Endothelial cell of umbilical vein (primary cell): Measurements from ENCODE around the gene CYP2C19. TPM values are rescaled to one million over a fixed set of nuclear protein-coding genes. Genes with fewer than 3 reads are reported as not detected.

Experiments used
- BruUV-seq: library from RNA; stranded (reverse); fragments of 400-500 nt; replicated peaks from 2 replicates; lab custom pipeline; 2021; lab: Mats Ljungman, UMichigan
- CTCF ChIA-PET: fragments of 300-600, 350-600 bp; sonication (Branson Sonifier 250); formaldehyde crosslinking; loops from one replicate; lab custom pipeline; 2021; ENCODE audit warnings: antibody characterized with exemption, inconsistent platforms; lab: Charles Lee
- POLR2A ChIA-PET: fragments of 300-600, 350-600 bp; sonication (Branson Sonifier 250); formaldehyde crosslinking; loops from one replicate; lab custom pipeline; 2021; ENCODE audit warnings: antibody characterized with exemption, inconsistent platforms; lab: Charles Lee
- DNase-seq: peaks from one replicate; pipeline ENCODE4 v3.0.0-alpha.2; 2011; ENCODE audit warnings: low read depth, low spot score
- FAIRE-seq: peaks from 2 replicates; lab custom pipeline; 2011; peaks lifted over from hg19 to GRCh38; lab: Jason Lieb, UNC
- H2AFZ ChIP-seq: 2 replicates; pipeline ENCODE4 v1.6.0; 2012; ENCODE audit warnings: low read depth, low read length, control low read depth, inconsistent platforms
- H3K27ac ChIP-seq: 2 replicates; pipeline ENCODE4 v1.5.1; 2011; ENCODE audit warnings: low read depth, mild to moderate bottlenecking, control low read depth, low read length, moderate library complexity; ENCODE audit not compliant: insufficient read depth
- H3K27me3 ChIP-seq, 2 experiments: 2 replicates each; pipeline versions ENCODE4 v1.6.0 to v1.6.1; 2011; ENCODE audit warnings: low read length in 2 of 2, mixed read lengths in 1 of 2; ENCODE audit not compliant: control insufficient read depth in 2 of 2, insufficient read depth in 2 of 2
- H3K36me3 ChIP-seq, 2 experiments: 2 replicates in 1 of 2; 3 replicates in 1 of 2; pipeline ENCODE4 v1.5.1; 2011; ENCODE audit warnings: low read length in 2 of 2, mild to moderate bottlenecking in 1 of 2, moderate library complexity in 1 of 2; ENCODE audit not compliant: control insufficient read depth in 2 of 2, insufficient read depth in 2 of 2; ENCODE audit errors: extremely low read depth in 1 of 2
- H3K4me1 ChIP-seq: 3 replicates; pipeline ENCODE4 v1.5.1; 2011; ENCODE audit warnings: mild to moderate bottlenecking, low read length; ENCODE audit not compliant: control insufficient read depth, insufficient read depth; ENCODE audit errors: extremely low read depth
- H3K4me2 ChIP-seq: 2 replicates; pipeline ENCODE4 v1.6.1; 2011; ENCODE audit warnings: low read length, control low read depth, mixed read lengths; ENCODE audit not compliant: insufficient read depth
- H3K4me3 ChIP-seq, 3 experiments: fragments of 200-600 bp in 1 of 3; sonication (generic), shearing (Covaris generic) in 1 of 3; replicated peaks in 1 of 3; 2 replicates each; pipeline ENCODE4 v1.5.1; 2011 to 2016; ENCODE audit warnings: control low read depth in 3 of 3, low read length in 3 of 3, mild to moderate bottlenecking in 2 of 3, inconsistent platforms in 1 of 3, low read depth in 1 of 3, moderate library complexity in 1 of 3; ENCODE audit not compliant: insufficient read depth in 1 of 3
- H3K79me2 ChIP-seq: 2 replicates; pipeline ENCODE4 v1.6.0; 2012; ENCODE audit warnings: low read length, inconsistent platforms; ENCODE audit not compliant: control insufficient read depth, insufficient read depth
- H3K9ac ChIP-seq: replicated peaks from 2 replicates; pipeline ENCODE3; 2011; ENCODE audit warnings: low read length, control low read depth; ENCODE audit not compliant: insufficient read depth; ENCODE audit errors: extremely low read depth
- H3K9me1 ChIP-seq: replicated peaks from 3 replicates; pipeline ENCODE4 v1.6.0; 2011; ENCODE audit warnings: mild to moderate bottlenecking, low read length; ENCODE audit not compliant: control insufficient read depth, insufficient read depth; ENCODE audit errors: extremely low read depth
- H3K9me3 ChIP-seq: replicated peaks from 2 replicates; pipeline ENCODE4 v1.5.1; 2012; ENCODE audit warnings: low read length, inconsistent platforms; ENCODE audit not compliant: control insufficient read depth, insufficient read depth
- H4K20me1 ChIP-seq: replicated peaks from 2 replicates; pipeline ENCODE3; 2011; ENCODE audit warnings: mild to moderate bottlenecking, low read length; ENCODE audit not compliant: control insufficient read depth, insufficient read depth; ENCODE audit errors: extremely low read depth
- EZH2 ChIP-seq: IDR thresholded peaks from 2 replicates; pipeline ENCODE4 v1.6.1; 2012; ENCODE audit warnings: borderline replicate concordance, low read depth, mild to moderate bottlenecking, moderate library complexity, low read length, inconsistent platforms; ENCODE audit not compliant: severe bottlenecking
- GATA2 ChIP-seq: IDR thresholded peaks from 2 replicates; pipeline ENCODE4 v1.7.0; 2011; ENCODE audit warnings: low read depth, mild to moderate bottlenecking, moderate library complexity, mixed read lengths, low read length; ENCODE audit not compliant: insufficient read length, insufficient read depth
- JUN ChIP-seq: IDR thresholded peaks from 2 replicates; pipeline ENCODE4 v1.6.1; 2011; ENCODE audit warnings: borderline replicate concordance, low read depth; ENCODE audit not compliant: insufficient read length, insufficient read depth
- MYC ChIP-seq: IDR thresholded peaks from one replicate; pipeline ENCODE4 v1.6.1; 2011; ENCODE audit warnings: mild to moderate bottlenecking, low read depth, low read length
- POLR2AphosphoS5 ChIP-seq: IDR thresholded peaks from 2 replicates; pipeline ENCODE4 v1.6.1; 2012; ENCODE audit warnings: low read depth, mild to moderate bottlenecking, control low read depth, low read length, moderate library complexity; ENCODE audit not compliant: insufficient read depth
- dilution Hi-C: fragments of 300-500 bp; cut with MboI; formaldehyde crosslinking; loops from one replicate; pipeline ENCODE4 v1.15.0; 2019; ENCODE audit warnings: low sequenced_read_pairs; ENCODE audit not compliant: extremely low pct_ligation_motif_present
- intact Hi-C: fragments of 100-400 bp; cut with micrococcal nuclease; formaldehyde crosslinking; loops from one replicate; pipeline ENCODE4 v1.10.0; 2022
- polyA plus RNA-seq, 4 experiments: library from polyadenylated mRNA; depleted of rRNA in 3 of 4; stranded (reverse) in 3 of 4; unstranded in 1 of 4; fragments of >200 nt; gene quantifications; 2 replicates each; pipeline versions ENCODE4 v1.2.1 to v1.2.3, GENCODE V29; 2011 to 2012; ENCODE audit warnings: missing spikeins in 1 of 4
- total RNA-seq: library from RNA; stranded (reverse); gene quantifications from 2 replicates; pipeline ENCODE4 v1.2.3, GENCODE V29; 2021

The CYP2C19 gene
- total and polyA plus RNA-seq, 2 donors (not counting 3 experiments of a cell fraction or from before 2014, with no cell fraction given), result not detected

DNA sequence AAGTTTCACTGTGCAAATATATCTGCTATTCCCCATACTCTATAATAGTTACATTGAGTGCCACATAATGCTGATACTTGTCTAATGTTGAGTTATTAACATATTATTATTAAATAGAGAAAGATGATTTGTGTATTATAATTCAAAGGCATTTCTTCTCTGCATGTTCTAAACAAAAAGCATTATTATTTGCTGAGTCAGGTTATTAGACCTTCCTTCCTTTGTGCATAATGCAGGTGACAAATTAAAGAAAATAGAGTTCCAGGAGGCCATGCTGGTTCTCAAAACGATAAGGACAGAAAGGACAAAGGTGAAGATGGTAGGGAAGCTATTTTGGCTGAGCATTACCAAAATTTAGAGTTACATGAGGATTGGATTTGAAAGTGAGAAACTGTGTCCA lies 90.6 kb downstream of the CYP2C19 start:
- Histone ChIP-seq H4K20me1 (no peaks in the 10 kb centered on the region), H3K36me3 (no peaks in the 10 kb centered on the region), H3K27ac (no peak overlapping the region), H3K4me2 (no peak overlapping the region), H3K9ac (no peak overlapping the region), H2AFZ (no peak overlapping the region), H3K79me2 (no peaks in the 10 kb centered on the region), H3K9me3 (no peaks in the 10 kb centered on the region), H3K9me1 (no peaks in the 10 kb centered on the region), H3K4me3 (no peak overlapping the region), H3K4me1 (no peaks in the 10 kb centered on the region), H3K27me3 (no peaks in the 10 kb centered on the region)
- dilution Hi-C loops (no loop called here), intact Hi-C loops (no loop called here)
- ChIA-PET POLR2A (no interaction called here), CTCF (no interaction called here)
- no TSS peak for BruUV-seq
- DNase-seq, result no peak
- FAIRE-seq, result no peak
- TF ChIP-seq EZH2 (no peak), GATA2 (no peak), MYC (no peak), JUN (no peak)

DNA sequence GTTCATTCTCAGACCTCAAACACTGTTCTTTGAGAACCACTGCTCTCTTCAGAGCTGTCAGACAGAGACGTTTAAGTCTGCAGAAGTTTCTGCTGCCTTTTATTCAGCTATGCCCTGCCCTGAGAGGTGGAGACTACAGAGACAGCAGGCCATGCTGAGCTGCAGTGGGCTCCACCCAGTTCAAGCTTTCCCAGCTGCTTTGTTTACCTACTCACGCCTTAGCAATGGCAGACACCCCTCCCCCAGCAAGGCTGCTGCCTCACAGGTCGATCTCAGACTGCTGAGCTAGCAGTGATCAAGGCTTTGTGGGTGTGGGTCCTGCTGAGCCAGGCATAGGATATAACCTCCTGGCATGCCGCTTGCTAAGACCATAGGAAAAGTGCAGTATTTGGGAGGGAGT lies 95.5 kb downstream of the CYP2C19 start:
- intact Hi-C loops, result no loop called here
- BruUV-seq, result no TSS peak

More for the DNA sequence above, 95.5 kb downstream of the CYP2C19 start:
- no peak for DNase-seq
- Histone ChIP-seq H3K4me3 (no peak overlapping the region), H3K4me2 (no peak overlapping the region), H3K27me3 (no peaks in the 10 kb centered on the region), H4K20me1 (no peaks in the 10 kb centered on the region), H3K79me2 (no peaks in the 10 kb centered on the region), H3K4me1 (no peaks in the 10 kb centered on the region), H3K9ac (no peak overlapping the region), H3K27ac (no peak overlapping the region), H3K36me3 (no peaks in the 10 kb centered on the region), H3K9me3 (no peaks in the 10 kb centered on the region), H3K9me1 (no peaks in the 10 kb centered on the region), H2AFZ (no peak overlapping the region)
- FAIRE-seq, result no peak
- POLR2A ChIA-PET, result no interaction called here
- TF ChIP-seq JUN, result no peak
- TF ChIP-seq POLR2AphosphoS5, result no peak
- CTCF ChIA-PET, result no interaction called here
- dilution Hi-C loops, result no loop called here
